K562 (cell line): ENCODE results near the gene ILF2. TPM values are rescaled to one million over a fixed set of nuclear protein-coding genes. Genes with fewer than 3 reads are reported as not detected.

Experiments used
- DACH1 ChIP-seq: fragments of 450-650 bp; IDR thresholded peaks from 2 replicates; pipeline ENCODE4 v1.6.1; 2018; ENCODE audit not compliant: partially characterized antibody
- ELK3 ChIP-seq: fragments of 450-650 bp; formaldehyde crosslinking; IDR thresholded peaks from 2 replicates; pipeline ENCODE4 v1.4.0; 2020; ENCODE audit warnings: mild to moderate bottlenecking
- GABPB1 ChIP-seq: sonication (generic); formaldehyde crosslinking; IDR thresholded peaks from 2 replicates; pipeline ENCODE4 v1.8.0; 2022; ENCODE audit warnings: mild to moderate bottlenecking, missing genetic modification reagents
- NBN ChIP-seq: fragments of 450-650 bp; IDR thresholded peaks from 2 replicates; pipeline ENCODE4 v1.6.1; 2016; ENCODE audit warnings: low read depth, mild to moderate bottlenecking
- NFATC3 ChIP-seq: fragments of 450-650 bp; IDR thresholded peaks from 2 replicates; pipeline ENCODE4 v1.6.1; 2017; ENCODE audit warnings: mild to moderate bottlenecking
- NR2C2 ChIP-seq, 2 experiments: fragments of 200-800 bp in 1 of 2; sonication (Bioruptor generic) in 1 of 2; sonication (generic) in 1 of 2; formaldehyde crosslinking in 1 of 2; IDR thresholded peaks; 2 replicates each; pipeline versions ENCODE4 v1.6.1 to v1.8.0; 2016 to 2022; ENCODE audit warnings: mild to moderate bottlenecking in 1 of 2, missing compliant biosample characterization in 1 of 2, missing genetic modification characterization in 1 of 2, missing genetic modification reagents in 1 of 2
- PHTF2 ChIP-seq: fragments of 250-450 bp; sonication (Bioruptor Pico); IDR thresholded peaks from 2 replicates; pipeline ENCODE4 v1.5.0; 2021; ENCODE audit warnings: mild to moderate bottlenecking
- RNF219 ChIP-seq: fragments of 250-450 bp; sonication (Bioruptor Pico); IDR thresholded peaks from 2 replicates; pipeline ENCODE4 v1.5.0; 2022; ENCODE audit warnings: mild to moderate bottlenecking
- SNRNP70 ChIP-seq: fragments of 200-400 bp; formaldehyde crosslinking; optimal IDR thresholded peaks from 2 replicates; pipeline ENCODE3; 2017; ENCODE audit warnings: low read depth, low read length
- SRSF3 ChIP-seq: fragments of 200-400 bp; formaldehyde crosslinking; IDR thresholded peaks from 2 replicates; pipeline ENCODE4 v1.6.1; 2016; ENCODE audit warnings: mild to moderate bottlenecking, low read length, moderate library complexity; ENCODE audit not compliant: insufficient read depth
- TCF7 ChIP-seq: sonication (generic); IDR thresholded peaks from 2 replicates; pipeline ENCODE4 v1.6.1; 2016; ENCODE audit warnings: antibody characterized with exemption, borderline replicate concordance
- ZNF282 ChIP-seq: sonication (generic); formaldehyde crosslinking; IDR thresholded peaks from 2 replicates; pipeline ENCODE4 v1.8.1; 2023; ENCODE audit warnings: missing genetic modification reagents
- ZNF318 ChIP-seq, 2 experiments: fragments of 450-650 bp; IDR thresholded peaks; 2 replicates each; pipeline ENCODE4 v1.6.1; 2016; ENCODE audit warnings: mild to moderate bottlenecking in 2 of 2, borderline replicate concordance in 1 of 2, low read depth in 1 of 2, moderate library complexity in 1 of 2
- polyA plus RNA-seq, 8 experiments: library from polyadenylated mRNA; depleted of rRNA in 4 of 8; stranded (reverse) in 5 of 8; unstranded in 3 of 8; fragments of >200 nt; fragmentation: Nextera tagmentation in 2 of 8; fragmentation: Illumina TruSeq in 1 of 8; extraction: Ambion mirVana in 2 of 8; extraction: Trizol in 1 of 8; gene quantifications; 2 replicates each; pipeline versions ENCODE4 v1.2.1 to v1.2.3, GENCODE V29; 2011 to 2014; ENCODE audit warnings: inconsistent platforms in 1 of 8, missing spikeins in 1 of 8
- total RNA-seq, 7 experiments: library from RNA; depleted of rRNA in 6 of 7; stranded (reverse); fragments of >200 nt in 6 of 7; fragmentation: Illumina TruSeq in 2 of 7; extraction: Trizol in 2 of 7; gene quantifications; 2 replicates each; pipeline versions ENCODE4 v1.2.1 to v1.2.3, GENCODE V29; 2011 to 2021; ENCODE audit warnings: low replicate concordance in 1 of 7
- TF ChIP-seq, protein P1 (sequence below), 2 experiments: IDR thresholded peaks in 1 of 2; conservative IDR thresholded peaks in 1 of 2; 2 replicates each; pipeline ENCODE4 v1.6.1; 2016; ENCODE audit warnings: low read depth in 2 of 2, mild to moderate bottlenecking in 1 of 2, missing compliant biosample characterization in 1 of 2, missing genetic modification characterization in 1 of 2, moderate library complexity in 1 of 2

The ILF2 gene
- total and polyA plus RNA-seq, 9 of the 15 experiments (the other 6 are each of a cell fraction or from before 2014, with no cell fraction given): 282 to 726 (median 474) TPM

DNA sequence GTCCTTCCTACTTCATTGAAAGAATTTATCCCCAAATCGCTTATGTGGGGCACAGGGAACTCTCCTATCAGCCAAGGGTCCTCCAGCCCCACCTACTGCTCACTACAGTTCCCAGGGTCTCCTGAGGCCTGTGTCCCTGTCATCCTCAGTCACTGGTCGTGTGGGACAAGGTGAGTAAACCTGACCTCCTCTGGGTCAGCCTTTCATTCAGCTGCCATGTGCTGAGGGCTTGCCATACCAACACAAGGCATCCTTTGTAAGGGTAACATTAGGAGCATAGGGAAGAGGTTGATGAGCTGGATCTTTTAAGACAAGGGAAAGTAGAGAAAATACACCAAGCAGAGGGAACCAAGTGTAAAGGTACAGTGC is 23.5 kb downstream of the ILF2 start (continued):
- TF ChIP-seq NFATC3 (no peak), NR2C2 (CRISPR knock-in tag; IDR thresholded peaks at IDR 0.05) (no peak), NR2C2 (tag; IDR thresholded peaks at IDR 0.05) (no peak), TCF7 (no peak), ZNF282 (CRISPR knock-in tag) (no peak), NBN (no peak), RNF219 (CRISPR knock-in tag) (no peak), GABPB1 (CRISPR knock-in tag) (no peak), ELK3 (CRISPR knock-in tag) (no peak), SNRNP70 (no peak), DACH1 (no peak), PHTF2 (CRISPR knock-in tag) (no peak), ZNF318 (IDR thresholded peaks at IDR 0.05; ENCODE audit: borderline replicate concordance in 1 of 2, low read depth in 1 of 2) (no peak), SRSF3 (no peak)
- TF ChIP-seq, protein P1, sequence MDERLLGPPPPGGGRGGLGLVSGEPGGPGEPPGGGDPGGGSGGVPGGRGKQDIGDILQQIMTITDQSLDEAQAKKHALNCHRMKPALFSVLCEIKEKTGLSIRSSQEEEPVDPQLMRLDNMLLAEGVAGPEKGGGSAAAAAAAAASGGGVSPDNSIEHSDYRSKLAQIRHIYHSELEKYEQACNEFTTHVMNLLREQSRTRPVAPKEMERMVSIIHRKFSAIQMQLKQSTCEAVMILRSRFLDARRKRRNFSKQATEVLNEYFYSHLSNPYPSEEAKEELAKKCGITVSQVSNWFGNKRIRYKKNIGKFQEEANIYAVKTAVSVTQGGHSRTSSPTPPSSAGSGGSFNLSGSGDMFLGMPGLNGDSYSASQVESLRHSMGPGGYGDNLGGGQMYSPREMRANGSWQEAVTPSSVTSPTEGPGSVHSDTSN (CRISPR knock-in tag; IDR thresholded peaks at IDR 0.05; ENCODE audit: low read depth): no peak
- TF ChIP-seq, protein P1 (tag; conservative IDR thresholded peaks at IDR 0.05; ENCODE audit: low read depth): no peak
